Fibroblast of upper back skin (primary cell): ENCODE measurements around the gene SEMA3F.
"Not testable (repeated sequence)": the region's sequence is repeated elsewhere in the genome, so short reads cannot be mapped to it uniquely, and the experiment has no call there.

Experiments
- DNase-seq: peaks from one replicate; pipeline ENCODE4 v3.0.0-alpha.2; 2013

Gene SEMA3F

GRCh38 chr3:50194128-50194902 lies 39.2 kb downstream of the SEMA3F start:
- peak; percentile 46 for DNase-seq

DNA sequence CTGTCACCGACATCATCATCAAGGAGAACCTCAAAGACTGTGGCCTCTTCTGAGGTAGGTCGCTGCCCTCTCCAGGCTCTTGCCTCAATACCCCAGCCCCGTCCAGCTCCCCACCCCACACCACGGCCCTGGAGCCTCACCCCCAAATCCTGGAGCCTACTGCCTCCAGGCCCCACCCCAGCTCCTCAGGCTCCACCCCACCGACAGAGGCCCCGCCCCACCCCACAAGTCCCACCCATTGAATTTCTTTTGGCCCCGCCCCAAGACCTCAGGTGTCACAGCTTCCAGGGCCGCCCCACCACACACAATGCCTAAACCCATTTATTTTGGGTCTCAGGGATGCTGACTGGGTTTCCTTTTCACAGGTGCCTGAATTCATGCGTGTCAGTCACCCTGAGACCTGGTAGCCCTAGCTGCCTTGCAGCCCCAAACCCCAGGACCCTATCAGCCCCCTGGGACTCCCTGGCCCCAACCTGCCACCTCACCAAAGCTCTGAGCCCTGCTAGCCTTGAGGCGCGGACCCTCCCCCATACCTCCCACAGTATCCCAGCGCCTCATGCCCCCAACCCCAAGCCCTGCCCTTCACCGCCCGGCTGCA lies 39.9 kb downstream of the SEMA3F start:
- DNase-seq, result no peak

- no peak for DNase-seq
These were observed 40.6 kb downstream of the SEMA3F start for GRCh38 chr3:50195501-50196252.

- DNase-seq, result no peak
These were observed 41.2 kb downstream of the SEMA3F start for GRCh38 chr3:50196253-50196801.

DNA sequence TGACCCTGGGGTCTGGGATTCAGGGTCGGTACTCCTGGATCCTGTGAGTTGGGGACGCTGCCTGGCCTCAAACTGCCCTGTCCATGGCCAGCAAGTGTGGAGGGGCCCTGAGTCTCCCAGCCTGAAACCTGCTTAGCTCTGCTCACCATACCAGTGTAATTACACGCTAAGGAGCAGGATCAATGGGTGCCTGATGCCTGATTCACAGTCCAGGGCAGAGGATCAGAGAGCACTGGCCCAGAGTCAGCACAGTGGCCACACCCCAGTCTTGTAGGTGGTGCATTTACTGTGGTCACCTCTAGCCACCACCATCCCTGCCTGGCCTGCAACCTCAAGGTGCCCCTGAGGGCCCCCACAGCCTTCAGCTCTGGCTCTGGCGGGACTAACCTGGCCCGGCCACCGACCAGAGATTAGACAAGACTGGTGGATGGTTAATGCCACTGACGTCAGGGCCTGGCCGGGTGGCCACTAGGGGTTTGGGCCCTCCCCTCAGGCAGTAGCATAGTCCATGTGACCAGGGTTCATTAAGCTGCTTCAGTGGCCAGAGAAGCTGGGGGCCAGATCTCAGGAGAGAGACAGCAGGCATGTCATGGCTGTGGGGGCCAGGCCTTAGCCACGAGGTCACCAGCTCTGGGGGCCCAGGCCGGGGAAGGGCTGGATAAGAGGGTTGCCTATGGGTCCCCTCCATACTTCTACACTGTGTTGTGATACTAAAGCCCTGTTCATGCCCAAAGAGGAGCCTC lies 46.6 kb downstream of the SEMA3F start:
- DNase-seq, result no peak

GRCh38 chr3:50202353-50203112 lies 47.4 kb downstream of the SEMA3F start:
- no peak for DNase-seq

- DNase-seq, result no peak
These were observed 48.1 kb downstream of the SEMA3F start for GRCh38 chr3:50203113-50203808.

DNA sequence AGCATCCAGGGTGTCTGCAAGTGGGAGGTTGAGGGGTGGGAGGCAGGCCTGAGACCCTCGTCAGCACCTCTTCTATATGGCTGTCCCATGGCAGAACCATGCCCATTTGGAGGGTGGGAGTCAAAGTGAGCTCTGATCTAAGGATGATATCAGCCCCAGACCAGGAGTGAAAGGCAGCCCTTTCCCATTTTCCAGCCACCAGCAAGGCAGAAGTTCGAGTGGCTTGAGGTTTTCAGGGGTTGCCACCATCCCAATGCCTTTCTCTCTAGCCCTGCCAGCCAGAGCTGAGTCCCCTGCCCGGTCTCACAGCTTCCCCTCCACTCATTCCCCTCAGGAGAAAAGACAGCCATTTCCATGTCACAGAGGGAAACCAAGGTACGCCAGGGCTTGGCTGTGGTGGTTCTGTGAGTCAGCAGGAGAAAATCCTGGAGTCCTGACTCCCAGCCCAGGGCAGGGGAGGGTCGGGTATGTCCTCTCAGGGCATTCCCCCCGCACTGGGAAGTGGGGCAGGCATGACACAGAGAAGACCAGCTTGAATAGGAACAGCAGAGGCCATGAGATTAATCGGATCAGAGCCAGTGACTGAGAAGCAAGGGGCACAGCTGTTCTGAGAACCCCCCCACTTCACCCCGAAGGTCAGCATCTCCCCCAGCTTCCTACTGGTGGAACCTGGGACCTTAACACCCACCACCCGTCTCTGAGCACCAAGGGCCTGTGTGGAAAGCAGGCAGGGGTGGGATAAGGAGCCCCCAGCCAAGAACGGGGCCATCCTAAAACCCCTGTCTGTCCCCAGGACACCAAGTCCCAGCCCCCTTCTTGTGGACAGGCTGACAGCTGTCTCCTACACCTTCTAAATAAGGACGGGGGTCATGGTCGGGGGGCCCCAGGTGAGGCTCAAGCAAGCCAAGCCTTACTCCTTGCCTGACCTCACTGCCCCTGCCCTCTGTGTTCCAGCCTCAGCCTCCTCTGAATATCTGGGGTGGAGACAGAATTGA lies 49.0 kb downstream of the SEMA3F start:
- DNase-seq, result no peak

DNA sequence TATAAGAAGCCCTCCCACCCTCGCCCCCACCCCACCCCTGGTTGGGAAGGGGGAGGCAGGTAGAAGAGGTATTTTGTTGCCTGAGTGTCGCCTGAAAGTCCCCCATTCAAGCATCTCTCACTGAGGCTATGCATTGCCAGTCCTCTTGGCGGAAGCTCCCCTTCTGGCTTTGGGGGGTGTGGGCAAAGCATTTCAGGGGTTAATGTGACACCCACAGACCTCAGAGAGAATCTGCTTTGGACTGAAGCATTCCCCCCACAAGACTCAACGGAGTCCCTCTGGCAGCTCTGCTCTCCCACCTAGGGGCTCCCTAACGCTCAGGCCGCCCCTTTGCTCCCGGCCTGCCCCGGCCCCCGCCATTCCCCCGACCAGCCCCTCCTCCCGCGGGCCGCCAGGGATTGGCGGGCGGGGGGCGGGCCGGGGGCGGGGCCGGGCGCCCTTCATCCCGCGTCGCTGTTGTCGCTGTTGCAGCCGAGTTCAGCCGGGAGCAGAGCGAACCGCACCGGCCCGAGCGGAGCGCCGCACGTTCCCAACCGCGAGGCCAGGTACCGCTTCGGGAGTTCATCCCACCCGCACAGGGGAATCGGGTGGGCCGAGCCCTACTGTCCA lies 49.8 kb downstream of the SEMA3F start, which contains the start of gene SLC38A3:
SLC38A3 (plus strand) TSS at position 468 of the 609 bp plus-strand sequence. CDS start 8,929 bp downstream, outside the sequence.
- DNase-seq, result no peak

DNA sequence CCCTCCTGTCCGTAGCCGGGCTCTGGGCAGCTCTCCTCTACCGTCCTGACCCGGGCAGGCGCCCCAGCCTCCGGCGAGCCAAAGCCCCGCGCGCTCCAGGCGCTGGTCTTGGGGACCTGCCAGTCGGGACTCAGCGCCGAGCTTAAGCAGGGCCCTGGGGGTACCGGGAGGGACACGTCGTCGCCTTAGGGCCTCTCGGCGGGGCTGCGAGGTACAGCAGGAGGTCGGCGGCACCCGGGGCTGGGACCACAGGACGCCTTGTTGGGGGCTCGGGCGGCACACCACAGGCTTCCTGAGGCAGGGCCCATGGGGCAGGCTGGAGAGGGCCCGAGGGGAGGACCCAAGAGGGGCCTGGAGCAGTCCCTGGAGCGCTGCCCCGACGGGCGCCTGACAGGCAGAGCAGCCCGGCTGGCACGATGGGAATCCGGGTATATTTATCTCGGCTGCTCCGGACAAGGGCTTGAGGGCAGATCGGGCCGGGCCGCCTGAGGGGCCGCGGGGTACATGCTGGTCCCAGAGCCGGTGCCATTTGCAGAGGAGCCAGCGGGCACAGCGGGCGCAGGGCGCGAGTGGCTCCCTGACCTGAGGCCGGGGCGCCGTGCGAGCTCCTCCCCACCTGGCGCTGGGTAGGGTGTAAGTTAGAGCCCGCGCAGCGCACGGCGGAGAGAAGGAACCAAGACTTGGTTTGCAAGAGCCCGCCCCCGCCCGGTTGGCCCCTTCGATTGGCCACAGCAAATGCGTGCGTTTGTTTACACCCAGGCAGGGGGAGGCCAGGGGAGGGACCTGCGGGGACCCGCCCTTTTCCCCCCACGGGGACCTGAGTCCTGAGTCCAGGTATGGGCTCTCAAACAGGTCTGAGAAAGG lies 50.5 kb downstream of the SEMA3F start:
- DNase-seq, result no peak

DNA sequence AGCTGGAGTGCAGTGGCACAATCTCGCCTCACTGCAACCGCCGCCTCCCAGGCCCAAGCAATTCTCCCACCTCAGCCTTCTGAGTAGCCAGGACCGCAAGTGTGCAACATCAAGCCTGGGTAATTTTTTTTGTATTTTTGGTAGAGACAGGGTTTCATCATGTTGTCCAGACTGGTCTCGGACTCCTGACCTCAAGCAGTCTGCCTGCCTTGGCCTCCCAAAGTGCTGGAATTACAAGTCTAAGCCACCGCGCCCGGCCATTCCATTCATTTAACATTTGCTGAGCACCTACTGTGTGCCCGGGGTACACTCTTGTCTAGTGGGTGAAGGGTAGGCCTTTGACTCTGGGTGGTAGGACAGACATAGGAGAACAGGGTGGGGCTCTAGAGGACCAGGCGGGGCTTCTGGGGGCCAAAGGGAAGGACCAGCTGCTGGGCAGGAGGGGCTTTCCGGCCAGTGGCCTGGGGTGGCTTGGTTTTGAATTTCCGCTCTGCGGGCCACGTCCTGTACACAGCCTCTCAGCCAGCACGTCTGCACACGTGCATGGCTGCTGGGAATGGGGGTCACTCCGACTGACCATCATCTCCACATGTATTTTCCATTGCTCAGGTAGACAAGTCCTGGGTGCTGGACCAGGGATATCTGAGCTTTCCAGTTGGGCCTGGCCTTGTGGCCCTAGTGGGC lies 52.4 kb downstream of the SEMA3F start:
- DNase-seq, result no peak

DNA sequence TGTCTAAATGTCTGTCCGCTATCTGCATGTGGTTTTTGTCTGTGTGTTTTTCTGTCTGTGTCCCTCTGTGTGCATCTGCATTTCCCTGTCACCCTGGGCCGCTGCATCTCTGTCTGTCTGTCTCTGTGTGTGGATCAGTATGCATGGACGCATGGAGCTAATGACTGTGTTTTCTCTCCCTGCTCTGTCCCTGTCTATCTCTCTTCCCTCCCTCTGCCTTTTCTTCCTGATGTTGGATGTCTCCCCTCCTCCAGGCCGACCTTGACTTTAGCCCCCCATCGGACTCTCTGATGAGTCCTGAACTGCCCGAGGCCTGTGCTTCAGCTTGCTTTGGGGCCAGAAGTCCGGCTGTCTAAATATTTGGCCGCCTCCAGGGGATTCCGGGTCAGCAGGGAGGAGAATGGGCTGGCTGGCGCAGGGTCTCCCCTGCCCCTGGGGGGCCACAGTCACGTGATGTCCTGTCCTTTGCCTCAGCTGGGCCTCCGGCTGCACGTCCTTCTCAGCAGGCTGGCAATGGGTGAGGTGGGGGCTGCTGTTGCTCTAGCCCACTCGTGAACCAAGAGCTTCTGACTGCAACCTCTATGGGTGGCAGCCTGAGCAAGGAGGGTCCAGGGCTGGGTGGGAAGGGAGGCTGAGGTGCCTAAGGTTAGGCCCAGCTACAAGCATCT lies 53.7 kb downstream of the SEMA3F start:
- no peak for DNase-seq

DNA sequence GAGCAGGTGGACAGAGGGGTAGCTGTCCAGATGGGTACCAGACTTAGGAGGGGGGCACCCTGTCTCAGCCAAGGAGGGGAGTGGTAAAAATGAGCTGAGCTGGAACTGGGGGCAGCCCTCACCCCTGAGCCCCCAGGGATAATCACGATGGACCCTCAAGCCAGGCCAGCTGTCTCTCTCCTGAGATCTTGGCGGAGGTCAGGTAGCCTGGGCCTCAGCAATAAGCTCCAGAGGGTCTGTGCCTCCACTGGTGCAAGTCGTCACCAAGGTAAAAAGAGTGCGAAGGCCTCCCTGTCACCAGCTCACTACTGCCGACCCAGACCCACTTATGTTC lies 55.0 kb downstream of the SEMA3F start:
- no peak for DNase-seq

DNA sequence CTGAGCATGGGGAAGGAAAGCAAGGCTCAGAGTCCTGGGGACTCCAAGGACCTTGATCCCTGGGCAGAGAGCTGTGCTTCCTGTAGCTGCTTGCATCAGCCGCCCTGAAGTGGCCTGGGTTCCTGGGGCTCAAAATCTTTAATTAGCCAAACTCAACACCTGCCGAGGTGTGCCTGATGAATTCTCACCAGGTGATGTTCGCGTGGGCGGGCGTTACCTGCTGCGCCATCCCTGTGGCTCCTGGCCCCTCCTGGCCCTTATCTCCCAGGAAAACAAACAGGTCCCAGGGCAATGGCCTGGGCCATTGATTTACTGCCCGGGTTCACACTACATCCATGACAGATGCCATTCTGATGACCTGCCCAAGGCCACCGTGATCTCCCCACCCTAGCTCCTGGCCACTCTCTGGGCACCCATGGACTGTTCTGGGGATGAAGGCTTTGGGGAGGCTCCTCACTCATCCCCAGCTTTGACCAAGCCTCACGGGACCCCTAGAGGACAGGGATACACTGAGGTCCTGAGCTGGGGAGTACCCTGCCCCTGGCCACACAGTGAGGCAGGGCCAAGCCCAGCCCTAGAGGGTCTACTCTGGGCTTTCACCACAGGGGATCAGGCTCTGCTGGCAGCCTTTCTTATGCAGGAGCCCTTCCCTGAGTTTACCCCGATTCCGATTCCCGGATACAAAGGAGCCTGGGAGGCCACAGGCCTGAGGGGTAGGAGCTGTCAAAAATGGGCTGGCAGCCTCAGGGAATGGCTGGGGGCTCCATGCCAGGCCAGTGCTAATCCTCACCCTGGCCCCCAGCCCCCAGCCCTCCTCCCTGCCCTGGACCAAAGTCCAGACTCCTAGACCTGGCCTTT lies 55.6 kb downstream of the SEMA3F start:
- no peak for DNase-seq

GRCh38 chr3:50211368-50211717 lies 56.2 kb downstream of the SEMA3F start:
- not testable (repeated sequence) for DNase-seq

DNA sequence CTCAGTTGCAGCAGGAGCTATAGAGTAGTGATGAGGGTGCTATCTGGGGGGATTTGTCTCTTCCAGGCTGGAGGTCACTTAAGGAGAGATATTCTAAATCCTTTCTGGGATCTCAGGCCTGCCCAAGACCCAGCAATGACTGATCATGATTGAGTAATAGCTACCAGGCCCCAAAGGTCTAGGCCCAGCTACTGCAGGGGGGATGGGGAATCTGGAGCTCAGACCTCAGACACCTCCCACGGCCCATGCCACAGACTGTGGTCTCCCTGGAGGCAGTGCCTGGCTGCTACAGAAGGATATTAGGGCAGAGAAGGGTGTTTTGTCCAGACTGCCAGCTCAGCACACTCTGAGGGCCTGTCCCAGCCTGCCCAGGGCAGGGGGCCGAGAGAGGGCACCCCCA lies 56.8 kb downstream of the SEMA3F start:
- DNase-seq, result peak; percentile 73

DNA sequence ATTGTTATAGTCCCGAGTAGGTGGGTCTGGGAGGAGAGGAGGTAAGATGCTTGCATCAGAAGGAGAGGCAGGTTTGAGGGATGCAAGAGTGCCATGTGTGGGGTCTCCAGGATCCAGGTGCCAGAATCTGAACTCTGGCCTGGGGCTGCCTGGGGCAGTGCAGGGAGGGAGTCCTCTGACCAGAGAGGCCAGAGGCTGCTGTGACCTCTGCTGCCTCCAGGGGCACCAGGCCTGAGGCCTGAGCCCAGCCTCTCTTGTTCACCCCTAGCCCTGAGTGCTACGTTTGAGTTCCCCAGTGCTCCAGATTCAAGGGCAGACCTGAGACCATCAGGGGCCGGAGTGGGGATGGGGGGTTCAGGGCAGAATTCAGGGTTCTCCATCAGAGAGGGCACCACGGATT lies 57.4 kb downstream of the SEMA3F start:
- no peak for DNase-seq
